ENCODE data around the gene F7.

The F7 gene

DNA sequence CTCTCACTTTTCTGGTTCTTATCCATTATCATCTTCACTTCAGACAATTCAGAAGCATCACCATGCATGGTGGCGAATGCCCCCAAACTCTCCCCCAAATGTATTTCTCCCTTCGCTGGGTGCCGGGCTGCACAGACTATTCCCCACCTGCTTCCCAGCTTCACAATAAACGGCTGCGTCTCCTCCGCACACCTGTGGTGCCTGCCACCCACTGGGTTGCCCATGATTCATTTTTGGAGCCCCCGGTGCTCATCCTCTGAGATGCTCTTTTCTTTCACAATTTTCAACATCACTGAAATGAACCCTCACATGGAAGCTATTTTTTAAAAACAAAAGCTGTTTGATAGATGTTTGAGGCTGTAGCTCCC is 14.2 kb downstream of the F7 start:
- Histone ChIP-seq H3K9ac (ENCODE audit: insufficient read length) (no peak overlapping the region), H3K4me3 (no peak overlapping the region), H3K27ac (no peak overlapping the region), H3K36me3 (ENCODE audit: insufficient read depth, low read length) (no peaks in the 10 kb centered on the region), H3K9me3 (ENCODE audit: low read depth, low read length) (no peaks in the 10 kb centered on the region)
- TF ChIP-seq POLR2AphosphoS5 (IDR thresholded peaks at IDR 0.05; ENCODE audit: borderline replicate concordance, low read depth, low read length) (no peak), EZH2 (IDR thresholded peaks at IDR 0.05) (no peak), FOXP2 (optimal IDR thresholded peaks at IDR 0.05; ENCODE audit: control extremely low read depth, extremely low read length, insufficient read depth) (no peak)
- no peak for DNase-seq (ENCODE audit: low read depth, low spot score)

DNA sequence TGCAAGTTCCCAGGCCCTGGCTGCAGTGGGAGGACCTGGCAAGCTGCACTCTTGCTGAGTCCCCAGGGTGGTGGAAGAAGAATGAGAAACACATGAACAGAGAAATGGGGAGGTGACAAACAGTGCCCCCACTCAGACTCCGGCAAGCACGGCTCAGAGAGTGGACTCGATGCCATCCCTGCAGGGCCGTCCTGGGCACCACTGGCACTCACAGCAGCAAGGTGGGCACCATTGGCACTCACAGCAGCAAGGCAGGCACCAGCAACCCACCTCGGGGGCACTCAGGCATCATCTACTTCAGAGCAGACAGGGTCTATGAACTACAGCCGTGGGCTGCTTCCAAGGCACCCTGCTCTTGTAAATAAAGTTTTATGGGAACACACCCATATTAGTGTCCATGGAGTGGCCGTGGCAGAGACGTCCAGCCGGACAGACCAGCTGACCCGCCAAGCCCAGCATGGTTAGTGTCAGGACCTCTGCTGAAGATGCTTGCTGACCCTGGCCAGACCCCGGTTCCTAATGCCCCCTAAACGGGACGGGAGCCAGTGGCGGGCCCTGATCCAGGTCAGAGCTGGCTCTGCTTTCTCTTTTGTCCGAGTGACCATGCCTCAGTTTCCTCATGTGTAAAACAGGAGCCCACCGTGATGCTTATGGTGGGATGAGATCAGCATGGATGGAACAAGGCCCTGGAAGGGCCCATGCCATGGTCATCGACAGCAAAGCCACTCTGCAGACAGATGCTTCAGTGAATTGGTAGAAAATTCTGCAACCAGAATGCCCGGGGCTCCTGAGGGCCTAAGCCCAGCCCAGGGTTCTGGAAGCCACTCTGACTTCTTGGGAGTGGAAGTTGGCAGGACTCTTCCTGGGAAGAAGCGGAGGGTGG is 14.9 kb downstream of the F7 start:
- no peak overlapping the region for H3K4me3 ChIP-seq
- TF ChIP-seq EZH2 (IDR thresholded peaks at IDR 0.05) (no peak), POLR2AphosphoS5 (IDR thresholded peaks at IDR 0.05; ENCODE audit: borderline replicate concordance, low read depth, low read length) (no peak), FOXP2 (optimal IDR thresholded peaks at IDR 0.05; ENCODE audit: control extremely low read depth, extremely low read length, insufficient read depth) (no peak)
- no peak overlapping the region for H3K9ac ChIP-seq (ENCODE audit: insufficient read length)
- no peak for DNase-seq (ENCODE audit: low read depth, low spot score)
- H3K9me3 ChIP-seq (ENCODE audit: low read depth, low read length) = no peaks in the 10 kb centered on the region
- no peak overlapping the region for H3K27ac ChIP-seq
- no peaks in the 10 kb centered on the region for H3K36me3 ChIP-seq (ENCODE audit: insufficient read depth, low read length)

DNA sequence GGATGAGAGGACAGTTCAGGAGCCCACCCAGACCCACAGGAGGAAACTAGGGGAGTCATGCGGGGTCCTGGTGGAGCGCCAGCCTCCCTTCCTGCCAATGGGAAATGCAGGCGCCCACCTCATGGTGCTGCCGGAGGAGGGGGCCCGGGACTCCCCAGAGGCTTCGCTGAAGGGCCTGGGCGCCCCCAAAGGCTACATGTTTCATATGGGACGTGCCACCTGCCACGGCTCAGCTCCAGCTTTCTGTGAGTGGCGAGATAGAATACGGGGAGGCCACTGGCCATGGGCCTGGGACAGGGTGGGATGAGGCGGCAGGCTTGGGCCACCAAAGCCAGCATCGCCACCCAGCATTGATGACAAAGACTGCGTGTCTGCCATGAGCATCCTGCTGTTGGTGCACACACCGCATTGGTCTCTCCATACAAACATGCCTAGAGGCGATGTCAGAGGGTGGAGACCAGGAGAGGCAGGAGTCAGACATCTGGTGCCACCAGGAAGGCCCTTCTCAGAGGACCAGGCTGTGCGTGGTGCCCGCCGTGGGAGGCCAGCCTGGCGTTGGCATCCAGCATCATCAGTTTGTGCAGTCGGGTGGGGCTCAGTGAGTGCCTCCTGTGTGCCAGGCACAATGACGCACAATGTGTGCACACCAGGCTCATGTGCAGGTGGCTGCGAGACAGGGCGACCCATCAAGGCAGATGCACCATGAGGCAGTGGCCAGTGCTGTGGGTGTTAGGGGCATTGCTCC is 15.8 kb downstream of the F7 start:
- TF ChIP-seq EZH2 (IDR thresholded peaks at IDR 0.05) = no peak
- no peak overlapping the region for H3K4me3 ChIP-seq
- H3K36me3 ChIP-seq (ENCODE audit: insufficient read depth, low read length) = no peaks in the 10 kb centered on the region
- H3K27ac ChIP-seq = no peak overlapping the region
- no peak overlapping the region for H3K9ac ChIP-seq (ENCODE audit: insufficient read length)
- DNase-seq (ENCODE audit: low read depth, low spot score) = no peak
- H3K9me3 ChIP-seq (ENCODE audit: low read depth, low read length) = no peaks in the 10 kb centered on the region

DNA sequence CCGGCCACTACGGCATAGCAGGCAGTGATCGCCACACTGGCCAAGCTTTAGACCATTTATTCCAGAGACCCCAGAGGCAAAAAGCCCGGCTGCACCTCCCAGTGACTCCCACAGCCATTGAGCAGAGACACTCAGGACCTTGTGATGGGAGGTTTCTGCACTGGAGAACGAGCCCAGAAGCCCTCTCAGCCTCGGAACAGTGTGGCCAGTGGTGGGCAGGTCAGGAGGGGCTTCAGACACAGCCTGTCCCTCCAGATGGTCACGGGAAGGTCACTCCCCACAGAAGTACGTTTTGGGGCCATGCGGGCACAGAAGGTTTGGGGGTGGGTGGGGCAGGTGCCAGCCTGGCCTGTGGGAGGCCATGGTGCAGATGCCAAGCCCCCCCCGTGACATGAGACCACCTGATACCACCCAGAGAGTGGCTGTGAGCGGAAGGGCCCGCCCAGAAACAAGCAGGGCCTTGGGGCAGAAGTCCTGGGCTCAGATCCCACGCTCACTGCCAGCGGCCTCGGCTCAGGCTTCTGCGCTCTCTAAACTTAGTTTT is 16.4 kb downstream of the F7 start:
- TF ChIP-seq EZH2 (IDR thresholded peaks at IDR 0.05) (no peak), FOXP2 (optimal IDR thresholded peaks at IDR 0.05; ENCODE audit: control extremely low read depth, extremely low read length, insufficient read depth) (no peak), POLR2AphosphoS5 (IDR thresholded peaks at IDR 0.05; ENCODE audit: borderline replicate concordance, low read depth, low read length) (no peak)
- Histone ChIP-seq H3K9me3 (ENCODE audit: low read depth, low read length) (no peaks in the 10 kb centered on the region), H3K4me3 (no peak overlapping the region), H3K27ac (no peak overlapping the region), H3K9ac (ENCODE audit: insufficient read length) (no peak overlapping the region), H3K36me3 (ENCODE audit: insufficient read depth, low read length) (no peaks in the 10 kb centered on the region)
- no peak for DNase-seq (ENCODE audit: low read depth, low spot score)

DNA sequence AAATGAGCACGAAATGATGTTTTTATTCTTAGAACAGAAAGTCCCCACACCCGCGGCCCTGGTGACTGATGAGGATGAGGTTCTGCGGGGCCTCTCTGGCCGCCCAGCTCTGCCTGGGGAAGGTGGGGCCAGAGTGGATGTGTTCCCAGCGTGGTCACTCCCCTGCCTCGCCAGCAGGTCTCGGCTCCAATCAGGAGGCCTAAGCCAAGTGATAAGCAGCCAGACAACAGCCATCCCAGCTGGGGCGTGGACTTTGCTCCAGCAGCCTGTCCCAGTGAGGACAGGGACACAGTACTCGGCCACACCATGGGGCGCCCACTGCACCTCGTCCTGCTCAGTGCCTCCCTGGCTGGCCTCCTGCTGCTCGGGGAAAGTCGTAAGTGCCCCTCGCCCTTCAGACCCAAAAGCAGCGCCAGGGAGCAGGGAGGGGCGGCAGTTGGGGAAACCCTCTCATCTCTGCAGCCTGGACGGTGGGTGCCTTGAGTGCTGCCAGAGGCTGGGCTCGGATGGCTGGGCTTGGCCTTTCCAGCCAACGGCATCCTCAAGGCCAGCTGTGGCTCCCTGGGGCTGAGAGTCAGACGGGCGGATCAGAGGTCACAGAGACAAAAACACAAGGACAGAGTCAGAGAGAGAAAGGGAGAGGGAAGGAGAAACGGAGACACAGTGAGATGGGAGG is 17.1 kb downstream of the F7 start, which contains the start of gene F10:
TSS of gene F10 (plus strand) at position 250 of the 676 bp plus-strand sequence. CDS start at position 307, 57 bp downstream.
- Histone ChIP-seq H3K4me3 (no peak within 1 kb of the TSS), H3K9ac (ENCODE audit: insufficient read length) (no peak within 1 kb of the TSS), H3K9me3 (ENCODE audit: low read depth, low read length) (no peaks in the 10 kb centered on the region), H3K36me3 (ENCODE audit: insufficient read depth, low read length) (no peaks in the 10 kb centered on the region), H3K27ac (no peak within 1 kb of the TSS)
- TF ChIP-seq POLR2AphosphoS5 (IDR thresholded peaks at IDR 0.05; ENCODE audit: borderline replicate concordance, low read depth, low read length) (no peak), FOXP2 (optimal IDR thresholded peaks at IDR 0.05; ENCODE audit: control extremely low read depth, extremely low read length, insufficient read depth) (no peak), EZH2 (IDR thresholded peaks at IDR 0.05) (no peak)
- no peak for DNase-seq (ENCODE audit: low read depth, low spot score)

DNA sequence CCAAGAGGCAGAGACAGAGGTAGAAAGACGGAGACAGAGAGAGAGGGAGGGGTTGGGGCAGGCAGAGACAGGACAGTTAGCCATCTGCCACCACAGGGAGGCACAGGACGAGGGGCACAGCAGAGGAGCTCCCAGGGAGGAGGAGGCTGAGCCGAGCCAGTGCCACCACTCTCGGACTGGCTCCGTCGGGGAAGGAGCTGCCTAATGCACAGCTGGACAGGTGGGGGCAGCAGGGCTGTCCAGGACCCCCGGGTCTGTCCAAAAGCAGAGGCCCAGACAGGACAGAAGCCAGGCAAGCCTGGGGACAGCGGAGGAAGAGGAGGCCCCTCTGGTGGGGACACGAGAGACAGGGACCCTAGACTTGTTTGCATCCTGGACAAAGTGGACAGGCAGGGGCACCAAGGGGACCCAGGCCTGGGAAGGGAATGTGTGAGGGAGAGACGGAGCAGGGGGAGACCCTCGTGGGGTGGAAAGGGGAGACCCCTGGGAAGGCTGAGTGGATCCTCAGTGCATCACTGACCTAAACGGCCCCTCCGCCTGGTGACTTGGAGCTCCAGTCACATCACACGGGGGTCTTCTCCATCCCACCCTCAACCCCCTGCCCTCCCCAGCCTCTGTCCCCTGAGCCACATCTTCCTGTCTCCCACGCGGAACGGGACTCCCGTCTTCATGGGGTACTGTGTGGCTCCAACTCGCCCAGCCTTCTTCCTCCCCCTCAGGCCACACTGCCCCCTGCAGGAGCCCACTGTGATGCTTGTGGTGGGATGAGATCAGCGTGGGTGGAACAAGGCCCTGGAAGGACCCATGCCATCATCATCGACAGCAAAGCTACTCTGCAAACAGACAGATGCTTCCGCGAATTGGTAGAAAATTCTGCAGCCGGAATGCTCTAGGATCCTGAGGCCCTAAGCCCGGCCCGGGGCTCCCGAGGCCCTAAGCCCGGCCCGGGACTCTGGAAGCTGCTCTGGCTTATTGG is 17.9 kb downstream of the F7 start:
- H3K36me3 ChIP-seq (ENCODE audit: insufficient read depth, low read length) = no peaks in the 10 kb centered on the region
- H3K27ac ChIP-seq = no peak overlapping the region
- no peaks in the 10 kb centered on the region for H3K9me3 ChIP-seq (ENCODE audit: low read depth, low read length)
- H3K4me3 ChIP-seq = no peak overlapping the region
- no peak for DNase-seq (ENCODE audit: low read depth, low spot score)
- H3K9ac ChIP-seq (ENCODE audit: insufficient read length) = no peak overlapping the region
- TF ChIP-seq FOXP2 (optimal IDR thresholded peaks at IDR 0.05; ENCODE audit: control extremely low read depth, extremely low read length, insufficient read depth) = no peak
- no peak for TF ChIP-seq POLR2AphosphoS5 (IDR thresholded peaks at IDR 0.05; ENCODE audit: borderline replicate concordance, low read depth, low read length)
- TF ChIP-seq EZH2 (IDR thresholded peaks at IDR 0.05) = no peak

GRCh38 chr13:113124211-113124970 is 18.8 kb downstream of the F7 start:
- TF ChIP-seq EZH2 (IDR thresholded peaks at IDR 0.05) (no peak), POLR2AphosphoS5 (IDR thresholded peaks at IDR 0.05; ENCODE audit: borderline replicate concordance, low read depth, low read length) (no peak), FOXP2 (optimal IDR thresholded peaks at IDR 0.05; ENCODE audit: control extremely low read depth, extremely low read length, insufficient read depth) (no peak)
- Histone ChIP-seq H3K4me3 (no peak overlapping the region), H3K27ac (no peak overlapping the region), H3K36me3 (ENCODE audit: insufficient read depth, low read length) (no peaks in the 10 kb centered on the region), H3K9me3 (ENCODE audit: low read depth, low read length) (no peaks in the 10 kb centered on the region), H3K9ac (ENCODE audit: insufficient read length) (no peak overlapping the region)
- DNase-seq (ENCODE audit: low read depth, low spot score) = no peak
